ENCODE results near the gene CLNK.

CLNK gene

DNA sequence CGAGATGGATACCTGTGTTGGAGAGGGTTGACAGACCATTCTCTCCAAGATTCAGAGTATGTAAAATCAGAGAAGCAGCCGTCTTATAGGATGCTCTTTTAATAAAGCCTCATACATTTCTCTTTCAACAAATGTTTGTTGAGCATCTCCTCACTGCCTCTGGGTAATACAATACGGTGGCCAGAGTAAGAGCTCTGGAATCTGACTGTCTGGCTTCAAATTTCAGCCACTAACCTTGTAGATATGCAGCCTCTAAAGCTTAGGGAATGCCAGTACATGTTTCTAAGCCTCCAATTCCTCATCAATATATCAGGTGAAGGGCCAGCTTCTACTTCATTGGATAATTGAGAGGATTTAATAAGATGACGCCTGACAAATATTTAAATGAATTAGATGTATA lies 61.3 kb downstream of the CLNK start:
- no peak overlapping the region for H3K27ac ChIP-seq
- TF ChIP-seq, protein P1, sequence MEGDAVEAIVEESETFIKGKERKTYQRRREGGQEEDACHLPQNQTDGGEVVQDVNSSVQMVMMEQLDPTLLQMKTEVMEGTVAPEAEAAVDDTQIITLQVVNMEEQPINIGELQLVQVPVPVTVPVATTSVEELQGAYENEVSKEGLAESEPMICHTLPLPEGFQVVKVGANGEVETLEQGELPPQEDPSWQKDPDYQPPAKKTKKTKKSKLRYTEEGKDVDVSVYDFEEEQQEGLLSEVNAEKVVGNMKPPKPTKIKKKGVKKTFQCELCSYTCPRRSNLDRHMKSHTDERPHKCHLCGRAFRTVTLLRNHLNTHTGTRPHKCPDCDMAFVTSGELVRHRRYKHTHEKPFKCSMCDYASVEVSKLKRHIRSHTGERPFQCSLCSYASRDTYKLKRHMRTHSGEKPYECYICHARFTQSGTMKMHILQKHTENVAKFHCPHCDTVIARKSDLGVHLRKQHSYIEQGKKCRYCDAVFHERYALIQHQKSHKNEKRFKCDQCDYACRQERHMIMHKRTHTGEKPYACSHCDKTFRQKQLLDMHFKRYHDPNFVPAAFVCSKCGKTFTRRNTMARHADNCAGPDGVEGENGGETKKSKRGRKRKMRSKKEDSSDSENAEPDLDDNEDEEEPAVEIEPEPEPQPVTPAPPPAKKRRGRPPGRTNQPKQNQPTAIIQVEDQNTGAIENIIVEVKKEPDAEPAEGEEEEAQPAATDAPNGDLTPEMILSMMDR (conservative IDR thresholded peaks at IDR 0.05; ENCODE audit: low read depth, low read length) = no peak

DNA sequence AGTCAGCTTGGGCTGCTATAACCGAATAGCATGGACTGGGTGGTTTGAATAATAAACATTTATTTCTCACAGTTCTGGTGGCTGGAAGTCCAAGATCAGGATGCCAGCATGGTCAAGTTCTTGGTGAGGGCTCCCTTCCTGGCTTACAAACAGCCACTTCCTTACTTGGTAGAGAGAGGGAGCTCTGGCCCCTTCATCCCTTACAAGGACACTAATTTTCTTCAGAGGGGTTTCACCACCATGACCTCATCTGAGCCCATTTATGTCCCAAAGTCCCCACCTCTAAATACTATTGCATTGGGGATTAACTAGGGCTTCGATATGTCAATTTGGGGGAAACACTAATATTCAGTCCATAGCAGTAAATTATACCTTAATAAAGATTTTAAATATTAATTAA lies 61.8 kb downstream of the CLNK start:
- TF ChIP-seq, protein P1 (conservative IDR thresholded peaks at IDR 0.05; ENCODE audit: low read depth, low read length) = no peak
- no peak overlapping the region for H2AFZ ChIP-seq (ENCODE audit: low read depth)
- H3K4me1 ChIP-seq (ENCODE audit: low read depth, poor library complexity, severe bottlenecking) = no peaks in the 10 kb centered on the region

More for the DNA sequence above, 61.3 kb downstream of the CLNK start:
- Histone ChIP-seq H3K4me1 (ENCODE audit: low read depth, poor library complexity, severe bottlenecking) (no peaks in the 10 kb centered on the region), H2AFZ (ENCODE audit: low read depth) (no peak overlapping the region), H3K79me2 (ENCODE audit: insufficient read depth, low read depth) (no peaks in the 10 kb centered on the region), H3K27me3 (ENCODE audit: insufficient read depth, low read depth) (no peaks in the 10 kb centered on the region), H3K9ac (no peak overlapping the region), H3K36me3 (ENCODE audit: insufficient read depth) (no peaks in the 10 kb centered on the region), H4K20me1 (ENCODE audit: insufficient read depth) (no peaks in the 10 kb centered on the region), H3K4me2 (no peak overlapping the region), H3K4me3 (IDR thresholded peaks at IDR 0.05; ENCODE audit: insufficient read depth, low read depth, low read length) (no peak overlapping the region)

DNA sequence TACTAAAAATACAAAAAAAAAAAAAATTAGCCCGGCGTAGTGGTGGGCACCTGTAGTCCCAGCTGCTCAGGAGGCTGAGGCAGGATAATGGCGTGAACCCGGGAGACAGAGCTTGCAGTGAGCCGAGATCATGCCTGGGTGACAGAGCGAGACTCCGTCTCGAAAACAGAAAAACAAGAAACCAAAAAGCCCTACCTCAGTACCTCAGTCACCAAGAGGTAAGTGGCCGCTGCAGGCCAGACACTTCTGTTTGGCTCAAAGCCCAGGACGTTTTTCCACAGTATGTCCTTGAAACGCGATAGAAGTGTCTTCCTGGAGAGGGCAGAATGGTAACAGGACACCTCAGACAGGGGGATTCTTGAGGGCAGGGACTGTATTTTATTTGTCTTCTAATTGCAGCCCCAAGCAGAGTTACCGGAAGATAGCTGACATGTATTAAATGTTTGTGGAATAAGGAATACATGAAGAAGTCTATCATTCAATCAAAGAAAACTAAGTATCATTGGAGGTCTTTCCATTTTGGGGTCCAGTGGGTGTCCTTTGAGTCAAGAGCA lies 63.6 kb downstream of the CLNK start:
- TF ChIP-seq, protein P1 (conservative IDR thresholded peaks at IDR 0.05; ENCODE audit: low read depth, low read length) = no peak
- H3K9ac ChIP-seq = no peak overlapping the region
- no peaks in the 10 kb centered on the region for H3K4me1 ChIP-seq (ENCODE audit: low read depth, poor library complexity, severe bottlenecking)

More for the DNA sequence above, 61.8 kb downstream of the CLNK start:
- H3K36me3 ChIP-seq (ENCODE audit: insufficient read depth) = no peaks in the 10 kb centered on the region
- H3K79me2 ChIP-seq (ENCODE audit: insufficient read depth, low read depth) = no peaks in the 10 kb centered on the region
- no peak overlapping the region for H3K27ac ChIP-seq
- no peaks in the 10 kb centered on the region for H3K27me3 ChIP-seq (ENCODE audit: insufficient read depth, low read depth)
- no peak overlapping the region for H3K4me3 ChIP-seq (IDR thresholded peaks at IDR 0.05; ENCODE audit: insufficient read depth, low read depth, low read length)
- H3K4me2 ChIP-seq = no peak overlapping the region
- H4K20me1 ChIP-seq (ENCODE audit: insufficient read depth) = no peaks in the 10 kb centered on the region
- no peak overlapping the region for H3K9ac ChIP-seq

DNA sequence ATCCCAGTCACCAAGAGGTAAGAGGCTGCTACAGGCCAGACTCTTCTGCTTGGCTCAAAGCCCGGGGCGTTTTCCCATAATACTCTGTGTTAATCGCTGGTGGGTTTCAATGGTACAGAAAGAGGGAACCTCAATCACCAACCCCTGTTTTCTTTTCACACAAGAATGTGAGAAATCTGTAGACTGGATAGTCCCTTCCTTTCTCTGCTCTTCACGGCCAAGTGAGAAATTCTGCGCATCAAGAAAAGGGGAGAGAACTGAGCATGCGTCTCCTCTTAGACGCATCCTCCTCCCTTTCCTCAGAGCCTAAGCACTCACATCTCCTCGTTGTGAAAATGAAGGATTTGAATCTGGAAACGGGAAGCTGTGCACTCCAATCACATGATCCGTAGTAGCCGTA lies 64.7 kb downstream of the CLNK start:
- Histone ChIP-seq H3K4me3 (IDR thresholded peaks at IDR 0.05; ENCODE audit: insufficient read depth, low read depth, low read length) (no peak overlapping the region), H3K9ac (no peak overlapping the region), H3K4me2 (no peak overlapping the region), H3K4me1 (ENCODE audit: low read depth, poor library complexity, severe bottlenecking) (no peaks in the 10 kb centered on the region), H4K20me1 (ENCODE audit: insufficient read depth) (no peaks in the 10 kb centered on the region), H3K36me3 (ENCODE audit: insufficient read depth) (no peaks in the 10 kb centered on the region), H2AFZ (ENCODE audit: low read depth) (no peak overlapping the region), H3K79me2 (ENCODE audit: insufficient read depth, low read depth) (no peaks in the 10 kb centered on the region), H3K27ac (no peak overlapping the region), H3K27me3 (ENCODE audit: insufficient read depth, low read depth) (no peaks in the 10 kb centered on the region)
- TF ChIP-seq, protein P1 (conservative IDR thresholded peaks at IDR 0.05; ENCODE audit: low read depth, low read length) = no peak

More for the DNA sequence above, 63.6 kb downstream of the CLNK start:
- Histone ChIP-seq H3K36me3 (ENCODE audit: insufficient read depth) (no peaks in the 10 kb centered on the region), H3K4me2 (no peak overlapping the region), H2AFZ (ENCODE audit: low read depth) (no peak overlapping the region), H3K79me2 (ENCODE audit: insufficient read depth, low read depth) (no peaks in the 10 kb centered on the region), H3K27me3 (ENCODE audit: insufficient read depth, low read depth) (no peaks in the 10 kb centered on the region), H3K4me3 (IDR thresholded peaks at IDR 0.05; ENCODE audit: insufficient read depth, low read depth, low read length) (no peak overlapping the region), H3K27ac (no peak overlapping the region), H4K20me1 (ENCODE audit: insufficient read depth) (no peaks in the 10 kb centered on the region)
